Lower lobe of right lung (tissue), 2 donors: ENCODE data around the gene DSP. TPM values are rescaled to one million over a fixed set of nuclear protein-coding genes. Genes with fewer than 3 reads are reported as not detected.
A peak's percentile ranks its signal among the peaks of the same experiment; 100 is the strongest.

ENCODE experiments used
- ATAC-seq, 2 donors: fragments of 200-7000 bp; cut with Tn5 transposase; one replicate each; pipeline ENCODE4 v1.9.1; 2020 to 2022; ENCODE audit warnings: mild to moderate bottlenecking in 2 of 2, moderate library complexity in 2 of 2
- DNase-seq: peaks from one replicate; pipeline ENCODE4 v3.0.0-alpha.2; 2020
- H3K27ac ChIP-seq: fragments of 200-600 bp; one replicate; pipeline ENCODE4 v1.8.0; 2022
- H3K27me3 ChIP-seq: fragments of 200-600 bp; one replicate; pipeline ENCODE4 v1.8.0; 2022; ENCODE audit warnings: low read depth
- H3K36me3 ChIP-seq: fragments of 200-600 bp; one replicate; pipeline ENCODE4 v1.8.0; 2022; ENCODE audit warnings: mild to moderate bottlenecking
- H3K4me1 ChIP-seq: fragments of 200-600 bp; one replicate; pipeline ENCODE4 v1.8.0; 2022
- H3K4me3 ChIP-seq: fragments of 200-600 bp; one replicate; pipeline ENCODE4 v1.8.0; 2022; ENCODE audit warnings: mild to moderate bottlenecking
- H3K9me3 ChIP-seq: fragments of 200-600 bp; one replicate; pipeline ENCODE4 v1.8.0; 2022
- CTCF ChIP-seq: fragments of 200-600 bp; IDR thresholded peaks from one replicate; pipeline ENCODE4 v1.8.0; 2022; ENCODE audit warnings: antibody characterized with exemption, mild to moderate bottlenecking
- intact Hi-C: fragments of 100-400 bp; cut with DNase I; formaldehyde crosslinking; loops from one replicate; pipeline ENCODE4 v1.11.0; 2022
- total RNA-seq: library from RNA; stranded (reverse); fragmentation: NEBNext Ultra II Directional; extraction: Animal tissue kit (Norgen Biotek cat#: 25700); gene quantifications from one replicate; pipeline ENCODE4 v1.2.1, GENCODE V29; 2021
- donor health status: DM: no; HTN: yes; CAD: no; lungs with severe emphysema.

DSP gene
- total RNA-seq, 1 donor from 2014 or later, result 22.8 TPM

GRCh38 chr6:7529141-7529540, 12.3 kb upstream of the DSP start:
- no peaks in the 10 kb centered on the region for H3K4me1 ChIP-seq
- no peaks in the 10 kb centered on the region for H3K9me3 ChIP-seq
- intact Hi-C loops, result no loop called here
- DNase-seq (no peak), ATAC-seq (no peak)
- H3K36me3 ChIP-seq, result no peaks in the 10 kb centered on the region
- TF ChIP-seq CTCF, result no peak
- no peak overlapping the region for H3K4me3 ChIP-seq
- H3K27ac ChIP-seq, result no peak overlapping the region
- peaks cover 27% of the 10 kb centered on the region for H3K27me3 ChIP-seq

GRCh38 chr6:7532232-7532631, 9.2 kb upstream of the DSP start:
- Histone ChIP-seq H3K27me3 (peaks cover 4% of the 10 kb centered on the region), H3K4me3 (no peak overlapping the region), H3K36me3 (no peaks in the 10 kb centered on the region), H3K9me3 (no peaks in the 10 kb centered on the region), H3K27ac (no peak overlapping the region), H3K4me1 (no peaks in the 10 kb centered on the region)
- ATAC-seq (peak; percentile 81 to 92), DNase-seq (peak; percentile 64)
- no peak for TF ChIP-seq CTCF
- intact Hi-C loops, result no loop called here

GRCh38 chr6:7532821-7533220, 8.7 kb upstream of the DSP start:
- DNase-seq, result no peak
- intact Hi-C loops, result no loop called here

GRCh38 chr6:7534192-7534591, 7.3 kb upstream of the DSP start:
- intact Hi-C loops, result no loop called here
- no peak for TF ChIP-seq CTCF

More at GRCh38 chr6:7532821-7533220, 8.7 kb upstream of the DSP start:
- Histone ChIP-seq H3K4me1 (no peaks in the 10 kb centered on the region), H3K9me3 (no peaks in the 10 kb centered on the region), H3K27ac (no peak overlapping the region), H3K27me3 (peaks cover 10% of the 10 kb centered on the region), H3K4me3 (no peak overlapping the region), H3K36me3 (no peaks in the 10 kb centered on the region)
- TF ChIP-seq CTCF, result no peak
- ATAC-seq, result no peak

GRCh38 chr6:7535498-7535897, 6.0 kb upstream of the DSP start:
- Histone ChIP-seq H3K4me1 (peaks cover 1% of the 10 kb centered on the region), H3K36me3 (no peaks in the 10 kb centered on the region), H3K27me3 (peaks cover 26% of the 10 kb centered on the region), H3K9me3 (no peaks in the 10 kb centered on the region), H3K27ac (no peak overlapping the region), H3K4me3 (no peak overlapping the region)
- DNase-seq (no peak), ATAC-seq (no peak)
- no peak for TF ChIP-seq CTCF
- intact Hi-C loops, result no loop called here

More at GRCh38 chr6:7534192-7534591, 7.3 kb upstream of the DSP start:
- Histone ChIP-seq H3K9me3 (no peaks in the 10 kb centered on the region), H3K4me3 (no peak overlapping the region), H3K36me3 (no peaks in the 10 kb centered on the region), H3K27ac (no peak overlapping the region), H3K4me1 (no peaks in the 10 kb centered on the region), H3K27me3 (peaks cover 13% of the 10 kb centered on the region)
- DNase-seq (no peak), ATAC-seq (no peak)
